HepG2 (cell line): ENCODE data around the gene EVL. TPM values are rescaled to one million over a fixed set of nuclear protein-coding genes. Genes with fewer than 3 reads are reported as not detected.

Experiments used
- ARNT2 ChIP-seq: sonication (generic); formaldehyde crosslinking; IDR thresholded peaks from 2 replicates; pipeline ENCODE4 v1.8.0; 2022; ENCODE audit warnings: mild to moderate bottlenecking, low read depth, missing genetic modification reagents, moderate library complexity
- ATF4 ChIP-seq, 2 experiments: fragments of 450-650 bp in 1 of 2; sonication (generic) in 1 of 2; formaldehyde crosslinking; IDR thresholded peaks; 2 replicates each; pipeline versions ENCODE4 v1.5.0 to v1.8.0; 2020 to 2022; ENCODE audit warnings: mild to moderate bottlenecking in 1 of 2, missing genetic modification reagents in 1 of 2
- MAF1 ChIP-seq: sonication (generic); formaldehyde crosslinking; IDR thresholded peaks from 2 replicates; pipeline ENCODE4 v1.5.0; 2020; ENCODE audit warnings: missing genetic modification reagents, borderline replicate concordance
- PAX8 ChIP-seq: sonication (generic); formaldehyde crosslinking; IDR thresholded peaks from 2 replicates; pipeline ENCODE4 v1.8.0; 2022; ENCODE audit warnings: mild to moderate bottlenecking, missing genetic modification reagents, borderline replicate concordance
- POGK ChIP-seq: sonication (generic); formaldehyde crosslinking; conservative IDR thresholded peaks from 2 replicates; pipeline ENCODE4 v1.8.0; 2022; ENCODE audit warnings: mild to moderate bottlenecking, moderate library complexity, missing genetic modification reagents
- SNAI1 ChIP-seq: sonication (generic); formaldehyde crosslinking; IDR thresholded peaks from 2 replicates; pipeline ENCODE4 v1.5.0; 2020; ENCODE audit warnings: mild to moderate bottlenecking, missing genetic modification reagents, borderline replicate concordance
- ZBED4 ChIP-seq: sonication (generic); formaldehyde crosslinking; IDR thresholded peaks from 2 replicates; pipeline ENCODE4 v1.4.0; 2020; ENCODE audit warnings: missing genetic modification reagents, borderline replicate concordance
- ZNF318 ChIP-seq: sonication (generic); formaldehyde crosslinking; IDR thresholded peaks from 2 replicates; pipeline ENCODE4 v1.4.0; 2020; ENCODE audit warnings: mild to moderate bottlenecking, missing genetic modification reagents
- ZNF547 ChIP-seq: sonication (generic); formaldehyde crosslinking; IDR thresholded peaks from 2 replicates; pipeline ENCODE4 v1.5.1; 2020; ENCODE audit warnings: mild to moderate bottlenecking, missing genetic modification reagents
- ZNF724P ChIP-seq: sonication (generic); formaldehyde crosslinking; IDR thresholded peaks from 2 replicates; pipeline ENCODE4 v1.8.0; 2022; ENCODE audit warnings: missing genetic modification reagents, borderline replicate concordance
- polyA plus RNA-seq, 8 experiments: library from polyadenylated mRNA; depleted of rRNA in 3 of 8; stranded (reverse) in 7 of 8; unstranded in 1 of 8; fragments of >200 nt; fragmentation: Illumina TruSeq in 4 of 8; extraction: Trizol in 4 of 8; gene quantifications; 2 replicates each; pipeline versions ENCODE4 v1.2.1 to v1.2.3, GENCODE V29; 2011 to 2016; ENCODE audit warnings: low read depth in 4 of 8, missing spikeins in 1 of 8, mixed read lengths in 1 of 8; ENCODE audit not compliant: insufficient read depth in 1 of 8
- total RNA-seq, 5 experiments: library from RNA; depleted of rRNA; stranded (reverse); fragments of >200 nt; fragmentation: Illumina TruSeq; extraction: Trizol; gene quantifications; 2 replicates each; pipeline ENCODE4 v1.2.3, GENCODE V29; 2016; ENCODE audit warnings: low read depth in 1 of 5

EVL gene
- total and polyA plus RNA-seq, 2 of the 13 experiments (the other 11 are each of a cell fraction or from before 2014, with no cell fraction given), result 15.1 to 31.2 TPM

GRCh38 chr14:100192672-100193416, 127.6 kb downstream of the EVL start (continued):
- TF ChIP-seq ZNF318 (CRISPR knock-in tag) (no peak), ZNF724P (no peak), POGK (CRISPR knock-in tag) (no peak; the same call in 1 of the 2 replicates), SNAI1 (CRISPR knock-in tag) (no peak; the same call in 1 of the 2 replicates), ARNT2 (CRISPR knock-in tag) (peak; percentile 93), ZNF547 (CRISPR knock-in tag) (peak; percentile 81), MAF1 (CRISPR knock-in tag) (no peak; the same call in none of the 2 replicates), PAX8 (CRISPR knock-in tag) (0 out of 2 replicates have a peak, but pooled peaks have one; percentile 42), ATF4 (CRISPR knock-in tag; IDR thresholded peaks at IDR 0.05) (0 out of 4 replicates have a peak, but pooled peaks of 1 of the 2 experiments have one; percentile 26), ZBED4 (CRISPR knock-in tag) (peak; percentile 89; the same call in 1 of the 2 replicates)
